AG09309 (cell line): Measurements from ENCODE around the gene AGK.

Experiments
- DNase-seq: peaks from one replicate; pipeline ENCODE4 v3.0.0-alpha.2; 2010; ENCODE audit warnings: low read depth
- H3K4me3 ChIP-seq: 2 replicates; pipeline ENCODE4 v1.5.1; 2011; ENCODE audit warnings: mild to moderate bottlenecking, low read depth, low read length, moderate library complexity; ENCODE audit not compliant: control insufficient read depth
- TF ChIP-seq, protein P1 (sequence below): IDR thresholded peaks from 2 replicates; pipeline ENCODE4 v1.5.1; 2011; ENCODE audit warnings: mild to moderate bottlenecking, low read depth, low read length, inconsistent platforms; ENCODE audit not compliant: insufficient read depth, control insufficient read depth; ENCODE audit errors: missing control alignments

AGK gene

DNA sequence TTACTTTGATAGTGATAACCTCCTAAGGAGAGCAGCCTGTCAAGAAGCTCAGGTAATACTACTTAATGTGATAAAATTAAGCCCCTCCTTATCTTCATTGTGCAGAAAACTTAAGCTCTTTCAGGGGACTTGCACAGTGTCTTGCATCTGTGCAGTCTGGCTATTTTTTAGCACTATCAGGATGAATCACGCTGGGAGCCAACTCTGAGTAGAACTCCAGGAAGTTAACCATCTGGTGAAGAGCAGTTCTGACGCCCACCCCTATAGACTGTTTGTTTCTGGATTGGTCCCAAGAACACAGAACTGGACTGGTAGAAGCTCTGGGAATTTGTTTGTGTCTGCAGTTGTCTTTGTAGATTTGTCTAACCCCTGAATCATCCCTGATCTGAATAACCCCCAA, 41.9 kb downstream of the AGK start:
- no peak for DNase-seq
- TF ChIP-seq, protein P1, sequence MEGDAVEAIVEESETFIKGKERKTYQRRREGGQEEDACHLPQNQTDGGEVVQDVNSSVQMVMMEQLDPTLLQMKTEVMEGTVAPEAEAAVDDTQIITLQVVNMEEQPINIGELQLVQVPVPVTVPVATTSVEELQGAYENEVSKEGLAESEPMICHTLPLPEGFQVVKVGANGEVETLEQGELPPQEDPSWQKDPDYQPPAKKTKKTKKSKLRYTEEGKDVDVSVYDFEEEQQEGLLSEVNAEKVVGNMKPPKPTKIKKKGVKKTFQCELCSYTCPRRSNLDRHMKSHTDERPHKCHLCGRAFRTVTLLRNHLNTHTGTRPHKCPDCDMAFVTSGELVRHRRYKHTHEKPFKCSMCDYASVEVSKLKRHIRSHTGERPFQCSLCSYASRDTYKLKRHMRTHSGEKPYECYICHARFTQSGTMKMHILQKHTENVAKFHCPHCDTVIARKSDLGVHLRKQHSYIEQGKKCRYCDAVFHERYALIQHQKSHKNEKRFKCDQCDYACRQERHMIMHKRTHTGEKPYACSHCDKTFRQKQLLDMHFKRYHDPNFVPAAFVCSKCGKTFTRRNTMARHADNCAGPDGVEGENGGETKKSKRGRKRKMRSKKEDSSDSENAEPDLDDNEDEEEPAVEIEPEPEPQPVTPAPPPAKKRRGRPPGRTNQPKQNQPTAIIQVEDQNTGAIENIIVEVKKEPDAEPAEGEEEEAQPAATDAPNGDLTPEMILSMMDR: no peak
- no peak overlapping the region for H3K4me3 ChIP-seq

DNA sequence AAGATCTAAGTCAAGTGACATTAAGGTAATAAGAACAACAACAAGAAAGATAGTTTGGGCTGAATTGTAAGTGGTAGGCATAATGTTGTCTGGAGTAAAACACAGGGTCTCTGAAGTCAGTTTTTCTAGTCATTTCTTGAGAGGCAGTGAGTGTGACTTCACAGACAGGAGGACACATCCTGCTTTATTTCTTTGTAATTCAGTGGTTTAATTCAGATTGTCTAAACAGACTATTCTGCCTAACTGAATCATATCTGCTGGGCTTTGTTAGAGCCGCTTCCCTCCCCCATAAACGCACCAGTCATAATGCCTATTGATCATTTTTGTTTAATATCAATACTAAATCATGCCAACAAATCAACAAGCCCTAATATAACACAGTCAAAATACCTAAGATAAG, 46.8 kb downstream of the AGK start:
- H3K4me3 ChIP-seq: no peak overlapping the region
- no peak for DNase-seq
- TF ChIP-seq, protein P1: no peak

DNA sequence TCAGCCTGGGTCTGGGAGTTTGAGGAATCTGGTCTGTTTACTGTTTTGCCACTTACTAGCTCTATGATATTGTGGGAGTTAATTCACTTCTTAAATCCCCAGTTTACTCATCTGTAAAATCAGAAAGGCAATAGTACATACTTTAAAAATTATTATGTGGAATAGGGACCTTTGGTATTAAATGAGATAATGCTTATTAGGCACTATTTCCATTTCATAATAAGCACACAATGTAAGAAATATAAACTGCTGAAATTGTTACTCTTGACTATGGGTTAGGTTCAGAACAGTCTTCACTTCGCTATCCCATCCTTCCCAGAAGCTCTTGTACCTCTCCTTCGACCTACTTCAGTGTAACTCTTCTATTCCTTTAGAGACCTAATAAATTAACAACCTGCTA, 47.2 kb downstream of the AGK start:
- DNase-seq: no peak
- TF ChIP-seq, protein P1: no peak
- no peak overlapping the region for H3K4me3 ChIP-seq

DNA sequence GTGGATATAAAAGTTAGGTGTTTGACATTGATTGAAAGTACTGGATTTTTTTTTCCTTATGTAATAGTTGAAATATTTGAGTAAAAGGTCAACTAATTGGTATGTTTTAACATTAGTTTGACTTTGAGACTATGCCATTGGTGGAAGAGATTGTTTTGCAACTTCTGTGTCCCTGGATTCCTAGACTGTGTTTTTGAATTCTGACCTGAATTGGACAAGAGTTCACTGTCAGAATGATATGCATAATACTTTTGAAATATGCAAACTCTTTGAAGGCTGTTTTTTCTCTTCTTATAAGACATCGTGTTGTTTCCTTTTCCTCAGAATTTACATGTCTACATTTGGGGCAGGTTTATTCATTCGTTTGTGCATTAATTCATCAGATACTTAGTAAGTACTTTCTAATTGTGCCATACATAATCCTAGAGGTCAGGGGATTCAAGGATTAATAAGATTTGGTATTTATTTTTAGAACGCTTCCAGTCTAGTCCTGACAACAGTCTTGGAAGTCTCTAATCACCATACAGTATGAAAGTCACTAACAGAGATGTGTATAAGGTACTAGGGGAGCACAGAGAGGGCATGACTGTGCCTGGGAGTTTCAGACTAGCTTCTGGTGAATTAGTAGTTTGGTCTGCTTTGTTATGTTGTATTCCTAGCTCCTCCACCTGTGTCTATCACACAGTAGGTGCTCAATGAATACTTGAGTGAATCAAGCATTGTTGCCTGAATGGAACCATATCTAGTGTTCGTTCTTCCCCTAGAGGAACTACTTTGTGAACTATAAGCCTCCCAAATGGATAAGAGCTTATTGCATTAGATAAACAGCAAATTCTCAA, 49.2 kb downstream of the AGK start:
- no peak for DNase-seq
- TF ChIP-seq, protein P1: no peak
- H3K4me3 ChIP-seq: no peak overlapping the region

DNA sequence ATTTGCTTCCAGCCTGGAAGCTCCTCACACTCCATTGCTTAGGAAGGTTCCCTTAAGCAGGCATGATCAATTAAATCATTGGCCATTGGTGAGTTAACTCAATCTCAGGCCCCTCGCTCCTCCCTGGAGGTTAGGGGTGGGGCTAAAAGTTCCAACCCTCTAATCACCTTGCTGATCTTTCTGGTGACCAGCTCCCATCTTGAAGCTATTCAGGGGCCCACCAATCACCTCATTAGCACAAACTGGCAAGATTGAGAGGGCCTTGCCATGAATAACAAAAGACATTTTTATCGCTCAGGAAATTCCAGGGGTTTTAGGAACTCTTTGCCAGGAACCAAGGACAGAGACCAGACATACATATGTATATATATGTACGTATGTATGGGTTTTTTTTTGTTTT, 58.4 kb downstream of the AGK start:
- TF ChIP-seq, protein P1: no peak
- DNase-seq: no peak

DNA sequence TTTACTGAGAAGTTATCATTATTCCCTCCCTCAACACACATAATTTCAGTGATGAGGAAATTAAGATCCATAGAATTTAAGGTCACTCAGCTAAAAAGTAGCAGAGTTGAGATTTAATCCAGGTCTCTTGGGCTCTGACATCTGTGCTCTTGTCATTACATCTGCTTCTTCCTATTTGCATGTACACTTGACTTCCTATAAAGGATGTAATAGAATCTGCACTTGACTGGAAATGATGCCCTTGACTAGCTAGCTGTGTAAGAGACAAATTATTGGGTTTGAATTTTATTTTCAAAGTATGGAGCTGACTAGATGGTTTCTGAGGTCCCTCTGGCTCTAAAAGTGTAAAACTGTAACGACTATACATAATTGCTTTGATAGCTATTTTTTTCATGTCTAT, 59.5 kb downstream of the AGK start:
- no peak for DNase-seq

More for the DNA sequence above, 58.4 kb downstream of the AGK start:
- no peak overlapping the region for H3K4me3 ChIP-seq

More for the DNA sequence above, 59.5 kb downstream of the AGK start:
- no peak overlapping the region for H3K4me3 ChIP-seq
- TF ChIP-seq, protein P1: no peak
